ENCODE results near the gene STK38L. TPM values are rescaled to one million over a fixed set of nuclear protein-coding genes. Genes with fewer than 3 reads are reported as not detected.

Gene STK38L
- total and polyA plus RNA-seq, 2 of the 8 experiments (the other 6 are each of a cell fraction or from before 2014, with no cell fraction given): 8.1 to 63.6 TPM

DNA sequence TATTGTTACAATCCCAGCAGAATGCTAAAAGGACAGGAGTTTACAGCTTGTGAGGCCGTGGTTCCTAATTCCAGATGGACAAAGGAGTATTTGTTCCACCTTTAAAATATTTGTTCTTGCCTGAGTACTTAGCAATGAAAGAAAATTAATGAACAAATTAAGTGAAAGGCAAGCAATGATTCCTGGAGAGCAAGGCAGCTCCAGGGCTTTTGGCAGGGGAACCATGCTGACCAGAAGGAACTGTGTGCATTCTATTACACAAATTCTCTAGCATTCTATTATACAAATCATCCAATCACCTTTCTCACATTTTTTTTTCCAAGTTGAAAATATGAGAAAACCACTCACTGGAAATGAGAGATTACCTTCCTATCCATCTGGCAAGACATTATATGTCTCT is 86.8 kb downstream of the STK38L start (continued):
- TF ChIP-seq EP300 (IDR thresholded peaks at IDR 0.05; ENCODE audit: borderline replicate concordance in 1 of 2, low read depth in 2 of 2, low read length in 2 of 2) (no peak), CEBPB (IDR thresholded peaks at IDR 0.05; ENCODE audit: low read depth, low read length) (no peak), POLR2AphosphoS5 (IDR thresholded peaks at IDR 0.05; ENCODE audit: low read depth, low read length) (no peak), CTBP2 (IDR thresholded peaks at IDR 0.05; ENCODE audit: borderline replicate concordance, insufficient read depth, insufficient read length, low read length) (no peak)

Measured in H1 (cell line).